Loucy (cell line): ENCODE results near the gene GGACT.

Source experiments
- H2AFZ ChIP-seq: fragments of 200-600 bp; sonication (generic); 2 replicates; pipeline ENCODE4 v1.6.0; 2016; ENCODE audit warnings: antibody characterized with exemption, mild to moderate bottlenecking, low read length, moderate library complexity
- H3F3A ChIP-seq: fragments of 200-600 bp; 2 replicates; pipeline ENCODE4 v1.6.0; 2016; ENCODE audit warnings: antibody characterized with exemption, low read depth, mild to moderate bottlenecking
- H3K27me3 ChIP-seq: fragments of 200-600 bp; sonication (generic); 2 replicates; pipeline ENCODE4 v1.6.1; 2014; ENCODE audit warnings: low read length, mild to moderate bottlenecking; ENCODE audit not compliant: insufficient read depth, poor library complexity, severe bottlenecking
- H3K36me3 ChIP-seq: fragments of 200-600 bp; sonication (generic); 2 replicates; pipeline ENCODE4 v1.6.1; 2016; ENCODE audit warnings: low read length; ENCODE audit not compliant: insufficient read depth
- H3K4me1 ChIP-seq: fragments of 200-600 bp; sonication (generic); 2 replicates; pipeline ENCODE4 v1.5.1; 2014; ENCODE audit warnings: low read length, mild to moderate bottlenecking; ENCODE audit not compliant: insufficient read depth, poor library complexity, severe bottlenecking
- H3K4me2 ChIP-seq: fragments of 200-600 bp; sonication (generic); 2 replicates; pipeline ENCODE4 v1.6.0; 2014; ENCODE audit warnings: antibody characterized with exemption, low read length, low read depth, mild to moderate bottlenecking; ENCODE audit not compliant: poor library complexity, severe bottlenecking
- H3K4me3 ChIP-seq: fragments of 200-600 bp; sonication (generic); 2 replicates; pipeline ENCODE4 v1.5.1; 2014; ENCODE audit warnings: low read length, mild to moderate bottlenecking, mixed read lengths; ENCODE audit not compliant: poor library complexity, severe bottlenecking
- H3K79me2 ChIP-seq: fragments of 200-600 bp; sonication (generic); 2 replicates; pipeline ENCODE4 v1.6.1; 2014; ENCODE audit warnings: low read length; ENCODE audit not compliant: insufficient read depth
- H3K9ac ChIP-seq: fragments of 200-600 bp; sonication (generic); 2 replicates; pipeline ENCODE4 v1.6.0; 2014; ENCODE audit warnings: mild to moderate bottlenecking, low read depth, low read length, moderate library complexity; ENCODE audit not compliant: poor library complexity, severe bottlenecking
- H3K9me2 ChIP-seq: fragments of 200-600 bp; sonication (generic); replicated peaks from 2 replicates; pipeline ENCODE4 v1.6.1; 2016; ENCODE audit warnings: low read depth, low read length, mixed read lengths
- H3K9me3 ChIP-seq: fragments of 200-600 bp; sonication (generic); 2 replicates; pipeline ENCODE4 v1.6.1; 2014; ENCODE audit warnings: mild to moderate bottlenecking, antibody characterized with exemption, low read length, low read depth; ENCODE audit not compliant: insufficient read depth
- H4K20me1 ChIP-seq: fragments of 200-600 bp; sonication (generic); 2 replicates; pipeline ENCODE4 v1.6.0; 2014; ENCODE audit warnings: antibody characterized with exemption, low read length, mild to moderate bottlenecking; ENCODE audit not compliant: insufficient read depth, poor library complexity, severe bottlenecking
- EZH2phosphoT487 ChIP-seq: fragments of 200-600 bp; IDR thresholded peaks from 2 replicates; pipeline ENCODE4 v1.6.1; 2018; ENCODE audit warnings: antibody characterized with exemption, mild to moderate bottlenecking, moderate library complexity, borderline replicate concordance
- TF ChIP-seq, protein P1 (sequence below): fragments of 200-600 bp; sonication (generic); conservative IDR thresholded peaks from 2 replicates; pipeline ENCODE4 v1.5.1; 2014; ENCODE audit warnings: mild to moderate bottlenecking, antibody characterized with exemption, low read length

The GGACT gene

GRCh38 chr13:100633461-100633860, 44.9 kb upstream of the GGACT start:
- H3K9ac ChIP-seq = no peak overlapping the region
- H3K4me3 ChIP-seq = no peak overlapping the region
- H3K9me3 ChIP-seq = no peaks in the 10 kb centered on the region
- H3K4me2 ChIP-seq = no peak overlapping the region
- peaks cover 18% of the 10 kb centered on the region for H3K4me1 ChIP-seq
- no peak overlapping the region for H2AFZ ChIP-seq
- H3K79me2 ChIP-seq = no peaks in the 10 kb centered on the region
- H3F3A ChIP-seq = no peaks in the 10 kb centered on the region
- no peak for TF ChIP-seq EZH2phosphoT487
- TF ChIP-seq, protein P1, sequence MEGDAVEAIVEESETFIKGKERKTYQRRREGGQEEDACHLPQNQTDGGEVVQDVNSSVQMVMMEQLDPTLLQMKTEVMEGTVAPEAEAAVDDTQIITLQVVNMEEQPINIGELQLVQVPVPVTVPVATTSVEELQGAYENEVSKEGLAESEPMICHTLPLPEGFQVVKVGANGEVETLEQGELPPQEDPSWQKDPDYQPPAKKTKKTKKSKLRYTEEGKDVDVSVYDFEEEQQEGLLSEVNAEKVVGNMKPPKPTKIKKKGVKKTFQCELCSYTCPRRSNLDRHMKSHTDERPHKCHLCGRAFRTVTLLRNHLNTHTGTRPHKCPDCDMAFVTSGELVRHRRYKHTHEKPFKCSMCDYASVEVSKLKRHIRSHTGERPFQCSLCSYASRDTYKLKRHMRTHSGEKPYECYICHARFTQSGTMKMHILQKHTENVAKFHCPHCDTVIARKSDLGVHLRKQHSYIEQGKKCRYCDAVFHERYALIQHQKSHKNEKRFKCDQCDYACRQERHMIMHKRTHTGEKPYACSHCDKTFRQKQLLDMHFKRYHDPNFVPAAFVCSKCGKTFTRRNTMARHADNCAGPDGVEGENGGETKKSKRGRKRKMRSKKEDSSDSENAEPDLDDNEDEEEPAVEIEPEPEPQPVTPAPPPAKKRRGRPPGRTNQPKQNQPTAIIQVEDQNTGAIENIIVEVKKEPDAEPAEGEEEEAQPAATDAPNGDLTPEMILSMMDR = no peak
- no peaks in the 10 kb centered on the region for H3K9me2 ChIP-seq
- H4K20me1 ChIP-seq = no peaks in the 10 kb centered on the region
- H3K36me3 ChIP-seq = peaks cover 68% of the 10 kb centered on the region
- no peaks in the 10 kb centered on the region for H3K27me3 ChIP-seq

GRCh38 chr13:100630555-100630954, 42.0 kb upstream of the GGACT start:
- Histone ChIP-seq H3K4me2 (peak overlapping the region; percentile 3), H3K4me1 (peaks cover 18% of the 10 kb centered on the region), H3K9ac (no peak overlapping the region), H4K20me1 (no peaks in the 10 kb centered on the region), H3K36me3 (peaks cover 50% of the 10 kb centered on the region), H2AFZ (no peak overlapping the region), H3K79me2 (no peaks in the 10 kb centered on the region), H3K9me2 (no peaks in the 10 kb centered on the region), H3F3A (no peaks in the 10 kb centered on the region), H3K27me3 (no peaks in the 10 kb centered on the region), H3K9me3 (no peaks in the 10 kb centered on the region), H3K4me3 (no peak overlapping the region)
- TF ChIP-seq EZH2phosphoT487 = no peak
- TF ChIP-seq, protein P1 = no peak

GRCh38 chr13:100627120-100627519, 38.5 kb upstream of the GGACT start:
- Histone ChIP-seq H3K79me2 (no peaks in the 10 kb centered on the region), H3K9me2 (no peaks in the 10 kb centered on the region), H4K20me1 (no peaks in the 10 kb centered on the region), H3K4me2 (no peak overlapping the region), H3K4me1 (peaks cover 18% of the 10 kb centered on the region), H3F3A (no peaks in the 10 kb centered on the region), H3K4me3 (no peak overlapping the region), H3K27me3 (no peaks in the 10 kb centered on the region), H2AFZ (no peak overlapping the region), H3K9me3 (no peaks in the 10 kb centered on the region), H3K9ac (no peak overlapping the region), H3K36me3 (peaks cover 45% of the 10 kb centered on the region; the same call in 1 of the 2 replicates)
- TF ChIP-seq EZH2phosphoT487 = no peak
- TF ChIP-seq, protein P1 = no peak
